Measurements from ENCODE around the gene SWAP70.
"Not testable (repeated sequence)": the region's sequence is repeated elsewhere in the genome, so short reads cannot be mapped to it uniquely, and the experiment has no call there.

The SWAP70 gene

GRCh38 chr11:9619971-9620370, 43.9 kb upstream of the SWAP70 start:
- no peaks in the 10 kb centered on the region for H3K27me3 ChIP-seq
- no peaks in the 10 kb centered on the region for H3K4me1 ChIP-seq
- no peaks in the 10 kb centered on the region for H3K36me3 ChIP-seq
- no peak for DNase-seq
- no peak for TF ChIP-seq CTCF (IDR thresholded peaks at IDR 0.05; ENCODE audit: low read depth, low read length)
- H3K9me3 ChIP-seq, result no peaks in the 10 kb centered on the region
- no peak overlapping the region for H3K4me3 ChIP-seq (ENCODE audit: low read depth, low read length)

- not testable (repeated sequence) for H3K4me1 ChIP-seq; H3K4me3 ChIP-seq (ENCODE audit: low read depth, low read length); H3K36me3 ChIP-seq; DNase-seq; H3K9me3 ChIP-seq; H3K27me3 ChIP-seq
Observed at GRCh38 chr11:9622353-9622752, 41.5 kb upstream of the SWAP70 start.

DNA sequence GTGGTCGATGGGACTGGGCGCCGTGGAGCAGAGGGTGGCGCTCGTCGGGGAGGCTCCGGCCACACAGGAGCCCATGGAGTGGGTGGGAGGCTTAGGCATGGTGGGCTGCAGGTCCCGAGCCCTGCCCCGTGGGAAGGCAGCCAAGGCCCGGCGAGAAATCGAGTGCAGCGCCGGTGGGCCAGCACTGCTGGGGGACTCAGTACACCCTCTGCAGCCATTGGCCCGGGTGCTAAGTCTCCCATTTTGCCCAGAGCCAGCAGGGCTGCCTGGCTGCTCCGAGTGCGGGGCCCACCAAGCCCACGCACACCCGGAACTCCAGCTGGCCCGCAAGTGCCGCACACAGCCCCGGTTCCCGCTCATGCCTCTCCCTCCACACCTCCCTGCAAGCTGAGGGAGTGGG, 40.8 kb upstream of the SWAP70 start:
- H3K4me1 ChIP-seq; H3K27me3 ChIP-seq; H3K36me3 ChIP-seq; H3K4me3 ChIP-seq (ENCODE audit: low read depth, low read length); DNase-seq; H3K9me3 ChIP-seq: not testable (repeated sequence)

GRCh38 chr11:9624448-9624847, 39.4 kb upstream of the SWAP70 start:
- Histone ChIP-seq H3K4me3 (ENCODE audit: low read depth, low read length) (no peak overlapping the region), H3K4me1 (no peaks in the 10 kb centered on the region), H3K36me3 (no peaks in the 10 kb centered on the region), H3K27me3 (no peaks in the 10 kb centered on the region), H3K9me3 (no peaks in the 10 kb centered on the region)
- TF ChIP-seq CTCF (IDR thresholded peaks at IDR 0.05; ENCODE audit: low read depth, low read length), result no peak
- no peak for DNase-seq

DNA sequence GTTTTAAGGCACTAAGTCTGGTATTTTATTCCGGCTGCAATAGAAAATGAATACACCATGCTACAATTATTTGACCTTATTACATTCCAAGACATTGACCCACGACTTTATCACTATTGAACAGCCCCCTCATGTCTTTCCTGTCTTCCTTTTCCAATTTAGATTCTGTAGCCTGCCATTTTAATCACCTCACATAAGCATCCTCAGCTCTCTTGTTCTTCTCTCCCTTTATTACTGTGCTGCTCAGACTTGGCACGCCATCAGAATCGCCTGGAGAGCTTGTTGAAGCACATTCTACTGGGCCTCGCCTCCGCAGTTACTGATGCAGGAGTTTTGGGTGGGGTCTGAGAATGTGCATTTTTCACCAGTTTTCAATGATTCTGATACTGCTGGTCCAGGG, 38.7 kb upstream of the SWAP70 start:
- Histone ChIP-seq H3K36me3 (no peaks in the 10 kb centered on the region), H3K9me3 (no peaks in the 10 kb centered on the region), H3K4me3 (ENCODE audit: low read depth, low read length) (no peak overlapping the region), H3K4me1 (no peaks in the 10 kb centered on the region), H3K27me3 (no peaks in the 10 kb centered on the region)
- DNase-seq, result no peak
- TF ChIP-seq CTCF (IDR thresholded peaks at IDR 0.05; ENCODE audit: low read depth, low read length), result no peak

DNA sequence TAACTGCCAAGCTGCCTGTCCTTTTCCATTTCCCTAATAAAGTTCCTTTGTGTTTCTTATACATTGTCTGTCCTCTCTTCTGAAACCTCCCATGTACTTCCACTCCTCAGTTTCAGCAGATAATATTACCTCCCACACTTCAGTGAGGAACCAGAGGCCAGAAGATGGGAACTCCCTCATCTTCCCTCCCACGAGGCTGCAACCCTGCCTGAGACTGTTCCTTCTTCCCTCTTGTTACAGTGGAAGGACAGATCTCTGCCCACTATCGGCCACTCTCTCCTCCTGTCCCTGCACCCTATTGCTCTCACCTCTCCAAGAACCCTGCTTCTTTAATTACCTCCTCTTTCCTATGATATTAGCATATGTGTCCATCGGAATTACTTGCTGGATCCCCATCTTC, 38.1 kb upstream of the SWAP70 start:
- no peak for DNase-seq
- Histone ChIP-seq H3K4me3 (ENCODE audit: low read depth, low read length) (no peak overlapping the region), H3K9me3 (no peaks in the 10 kb centered on the region), H3K4me1 (no peaks in the 10 kb centered on the region), H3K27me3 (no peaks in the 10 kb centered on the region), H3K36me3 (no peaks in the 10 kb centered on the region)
- TF ChIP-seq CTCF (IDR thresholded peaks at IDR 0.05; ENCODE audit: low read depth, low read length), result no peak

DNA sequence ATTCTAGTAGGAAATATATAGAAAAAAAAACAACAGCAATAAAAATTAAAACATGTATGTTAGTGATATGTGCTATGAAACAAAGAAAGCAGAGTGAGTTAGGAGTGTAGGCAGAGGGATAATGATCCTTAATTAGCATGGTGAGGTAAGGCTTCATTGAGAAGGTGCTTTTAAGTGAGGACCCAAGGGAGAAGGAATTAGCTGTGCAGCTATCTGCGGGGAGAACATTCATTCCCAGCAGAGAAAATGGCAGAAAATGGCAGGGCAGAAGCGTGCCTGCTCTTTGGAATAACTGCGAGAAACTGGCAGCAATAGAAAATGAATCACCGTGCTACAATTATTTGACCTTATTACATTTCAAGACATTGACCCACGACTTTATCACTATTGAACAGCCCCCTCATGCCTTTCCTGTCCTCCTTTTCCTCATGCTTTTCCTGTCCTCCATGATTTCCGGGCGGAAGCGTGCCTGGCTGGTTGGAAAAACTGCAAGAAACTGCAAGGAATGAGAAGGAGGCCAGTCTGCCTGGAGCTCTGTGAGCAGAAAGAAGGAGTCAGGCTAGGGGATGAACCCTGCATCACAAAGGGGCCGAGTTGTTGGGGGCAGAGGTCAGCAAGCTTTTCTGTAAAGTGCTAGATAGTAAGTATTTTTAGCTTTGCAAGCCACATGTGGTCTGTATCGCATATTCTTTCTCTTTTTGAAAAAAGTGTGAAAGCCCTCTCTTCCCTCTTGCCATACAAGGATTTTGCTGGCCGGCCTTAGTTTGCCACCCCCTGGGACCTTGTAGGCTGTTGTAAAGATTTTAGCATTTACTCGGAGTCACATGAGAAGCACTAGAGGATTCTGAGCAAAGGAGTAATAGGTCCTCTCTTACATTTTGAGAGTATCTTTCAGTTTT, 37.1 kb upstream of the SWAP70 start:
- Histone ChIP-seq H3K4me1 (no peaks in the 10 kb centered on the region), H3K27me3 (no peaks in the 10 kb centered on the region), H3K4me3 (ENCODE audit: low read depth, low read length) (no peak overlapping the region), H3K9me3 (no peaks in the 10 kb centered on the region), H3K36me3 (no peaks in the 10 kb centered on the region)
- no peak for TF ChIP-seq CTCF (IDR thresholded peaks at IDR 0.05; ENCODE audit: low read depth, low read length)
- DNase-seq, result no peak

All from BE2C (cell line).